ENCODE results near the gene PARM1.

DNA sequence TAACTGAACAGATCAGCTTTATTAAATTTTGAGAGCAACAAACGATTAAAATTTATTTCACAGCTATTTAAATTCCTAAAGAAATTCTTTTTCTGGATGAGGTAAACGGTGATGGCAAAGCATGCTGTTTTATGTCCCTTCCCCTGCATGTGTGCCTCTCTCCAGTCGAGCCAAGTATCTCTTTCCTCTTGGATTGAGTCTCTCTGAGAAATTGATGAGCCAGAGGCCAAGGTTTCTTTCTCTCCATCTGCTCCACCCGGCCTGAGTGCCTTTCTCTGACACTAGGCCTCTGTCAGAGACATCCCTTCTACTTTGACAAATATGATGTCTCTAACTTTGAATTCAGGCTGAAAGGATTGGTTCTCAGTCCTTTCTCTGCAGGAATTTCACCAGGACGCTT is 42.6 kb upstream of the PARM1 start:
- no peak for TF ChIP-seq POLR2A (IDR thresholded peaks at IDR 0.05)
- TF ChIP-seq CTCF (IDR thresholded peaks at IDR 0.05) = no peak

All from Peyer's patch (tissue), 4 donors.